ENCODE data around the gene CYP4B1. TPM values are rescaled to one million over a fixed set of nuclear protein-coding genes. Genes with fewer than 3 reads are reported as not detected.
A peak's percentile ranks its signal among the peaks of the same experiment; 100 is the strongest.

The CYP4B1 gene
- total and polyA plus RNA-seq, 7 donors: 0.23 to 50.3 (median 17.2) TPM

GRCh38 chr1:46810596-46810995 is 11.8 kb downstream of the CYP4B1 start:
- peaks cover 0 to 4% (median 0%) of the 10 kb centered on the region in 3 donors for H3K27me3 ChIP-seq
- H3K4me1 ChIP-seq: no peaks in the 10 kb centered on the region
- peak overlapping the region in 1 of 4 donors; percentile 11 for H3K27ac ChIP-seq
- 87% methylated on average over 5 of the region's 5 CpGs for WGBS, 2 donors
- intact Hi-C loops (cut with DNase I): no loop called here
- no peak for TF ChIP-seq POLR2AphosphoS5 (IDR thresholded peaks at IDR 0.05)
- TF ChIP-seq CTCF (IDR thresholded peaks at IDR 0.05): no peak
- no peak for TF ChIP-seq EP300 (IDR thresholded peaks at IDR 0.05)
- no peaks in the 10 kb centered on the region for H3K36me3 ChIP-seq
- peaks cover 0 to 2% (median 0%) of the 10 kb centered on the region in 4 donors for H3K9me3 ChIP-seq
- DNase-seq: no peak
- H3K4me3 ChIP-seq: no peak overlapping the region

GRCh38 chr1:46811053-46811452 is 12.2 kb downstream of the CYP4B1 start:
- Histone ChIP-seq H3K36me3 (no peaks in the 10 kb centered on the region), H3K27ac (no peak overlapping the region), H3K27me3 (peaks cover 0 to 4% (median 0%) of the 10 kb centered on the region in 3 donors), H3K4me3 (no peak overlapping the region), H3K9me3 (peaks cover 0 to 2% (median 0%) of the 10 kb centered on the region in 4 donors), H3K4me1 (no peaks in the 10 kb centered on the region)
- intact Hi-C loops (cut with DNase I): no loop called here
- TF ChIP-seq EP300 (IDR thresholded peaks at IDR 0.05) (no peak), POLR2AphosphoS5 (IDR thresholded peaks at IDR 0.05) (no peak), CTCF (IDR thresholded peaks at IDR 0.05) (no peak), POLR2A (IDR thresholded peaks at IDR 0.05) (no peak)
- WGBS, 2 donors: 88 to 90% methylated on average over 5 of the region's 5 CpGs
- DNase-seq: no peak

GRCh38 chr1:46812065-46812963 is 13.5 kb downstream of the CYP4B1 start:
- H3K4me3 ChIP-seq: no peak overlapping the region
- no peak overlapping the region for H3K27ac ChIP-seq
- no peak for DNase-seq
- no peaks in the 10 kb centered on the region for H3K36me3 ChIP-seq
- H3K9me3 ChIP-seq: peaks cover 0 to 2% (median 0%) of the 10 kb centered on the region in 4 donors
- intact Hi-C loops (cut with DNase I): no loop called here
- TF ChIP-seq EP300 (IDR thresholded peaks at IDR 0.05) (no peak), CTCF (IDR thresholded peaks at IDR 0.05) (no peak), POLR2AphosphoS5 (IDR thresholded peaks at IDR 0.05) (no peak), POLR2A (IDR thresholded peaks at IDR 0.05) (no peak)
- no peaks in the 10 kb centered on the region for H3K4me1 ChIP-seq
- WGBS, 2 donors: 79 to 90% methylated on average over 11 of the region's 11 CpGs
- H3K27me3 ChIP-seq: no peaks in the 10 kb centered on the region

GRCh38 chr1:46812996-46813857 is 14.4 kb downstream of the CYP4B1 start:
- WGBS, 2 donors: 89% methylated on average over 11 of the region's 11 CpGs
- no peak overlapping the region for H3K27ac ChIP-seq
- DNase-seq: no peak

More at GRCh38 chr1:46812996-46813857, 14.4 kb downstream of the CYP4B1 start:
- intact Hi-C loops (cut with DNase I): no loop called here
- H3K9me3 ChIP-seq: peaks cover 0 to 2% (median 0%) of the 10 kb centered on the region in 4 donors
- H3K27me3 ChIP-seq: no peaks in the 10 kb centered on the region
- no peaks in the 10 kb centered on the region for H3K4me1 ChIP-seq
- no peak for TF ChIP-seq EP300 (IDR thresholded peaks at IDR 0.05)
- TF ChIP-seq POLR2AphosphoS5 (IDR thresholded peaks at IDR 0.05): no peak
- TF ChIP-seq CTCF (IDR thresholded peaks at IDR 0.05): no peak
- TF ChIP-seq POLR2A (IDR thresholded peaks at IDR 0.05): no peak
- H3K36me3 ChIP-seq: no peaks in the 10 kb centered on the region
- no peak overlapping the region for H3K4me3 ChIP-seq

All from sigmoid colon (tissue), 7 donors.